Stromal cell of bone marrow (primary cell): ENCODE measurements around the gene HOXC13.

ENCODE experiments used
- DNase-seq: peaks from one replicate; pipeline ENCODE4 v3.0.0-alpha.2; 2012; ENCODE audit warnings: low read depth

The HOXC13 gene

DNA sequence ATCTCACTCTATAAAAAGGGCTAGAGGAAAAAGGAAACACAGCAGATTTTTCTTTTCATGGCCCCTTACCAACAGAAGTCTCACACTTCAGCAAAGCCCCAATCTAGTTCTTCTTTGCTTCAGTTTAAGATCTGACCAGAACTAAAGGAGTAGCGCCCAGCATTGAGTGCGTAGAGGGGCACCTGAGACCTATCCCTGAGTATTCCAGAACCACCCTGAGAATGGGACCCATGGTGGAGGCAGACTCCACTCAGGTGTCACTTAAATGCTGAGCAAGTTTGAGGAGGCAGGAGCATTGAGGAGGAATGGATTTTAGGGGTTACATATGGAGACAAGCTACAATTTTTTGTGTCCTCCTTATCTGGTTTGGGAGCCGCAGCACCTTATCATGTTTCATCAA is 32.5 kb downstream of the HOXC13 start:
- no peak for DNase-seq

GRCh38 chr12:53971686-53972085 is 33.1 kb downstream of the HOXC13 start:
- no peak for DNase-seq

GRCh38 chr12:53972152-53972702 is 33.6 kb downstream of the HOXC13 start:
- DNase-seq: no peak

GRCh38 chr12:53972722-53973235 is 34.1 kb downstream of the HOXC13 start, which contains the start of gene HOXC11:
Gene HOXC11 (plus strand): TSS chr12:53973126. CDS start chr12:53973242, 116 bp downstream.
- DNase-seq: no peak

GRCh38 chr12:53973236-53974042 is 34.8 kb downstream of the HOXC13 start:
- no peak for DNase-seq

DNA sequence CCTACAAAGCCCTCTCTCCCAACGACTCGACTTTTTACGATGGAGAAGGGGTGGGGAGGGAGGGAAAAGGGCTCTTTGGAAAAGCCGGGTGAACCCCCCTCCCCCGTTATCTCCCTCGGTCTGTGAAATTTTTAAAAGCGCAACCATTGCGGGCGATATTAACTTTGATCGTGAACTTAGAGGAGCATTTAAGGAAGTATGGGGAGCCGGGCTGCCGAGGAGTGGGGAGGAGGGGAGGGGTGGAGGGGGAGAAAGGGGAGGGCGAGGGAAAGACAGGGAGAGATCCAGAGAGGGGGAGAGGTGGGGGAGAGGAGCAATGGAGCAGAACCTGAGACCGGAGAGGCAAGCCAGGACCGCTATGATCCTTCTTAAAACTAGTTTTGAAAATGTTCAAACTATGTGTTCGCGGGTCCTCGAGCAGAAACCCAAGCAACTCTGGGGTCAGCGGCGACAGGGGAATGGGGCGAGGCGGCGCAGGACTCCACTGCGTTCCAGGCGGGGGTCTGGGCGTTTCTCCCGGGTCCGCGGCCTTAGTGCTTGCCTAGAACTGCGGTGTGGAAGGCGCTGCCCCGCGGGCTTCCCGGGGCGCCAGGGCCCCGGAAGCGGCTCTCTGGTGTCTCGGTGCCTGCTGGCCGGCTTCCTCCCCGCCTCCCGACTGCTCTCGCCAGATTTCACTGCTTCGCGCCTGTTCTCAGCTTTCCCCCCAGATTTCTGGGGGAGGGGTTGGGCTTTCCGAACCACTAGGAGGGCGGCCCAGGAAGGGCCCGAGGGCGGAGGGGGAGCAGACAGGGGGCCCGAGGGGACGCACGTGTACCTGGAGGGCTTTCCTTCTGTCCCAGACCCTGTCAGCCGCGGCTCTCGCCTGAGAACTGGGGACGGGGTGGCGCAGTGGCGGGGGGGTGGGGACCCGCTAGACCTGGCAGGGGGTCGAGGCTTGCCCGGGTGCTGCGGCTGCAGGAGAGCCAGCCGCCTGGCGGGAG is 35.7 kb downstream of the HOXC13 start, which contains the start of gene HOTAIR:
HOTAIR (minus strand) TSS at position 871 of the 980 bp plus-strand sequence.
- no peak for DNase-seq

DNA sequence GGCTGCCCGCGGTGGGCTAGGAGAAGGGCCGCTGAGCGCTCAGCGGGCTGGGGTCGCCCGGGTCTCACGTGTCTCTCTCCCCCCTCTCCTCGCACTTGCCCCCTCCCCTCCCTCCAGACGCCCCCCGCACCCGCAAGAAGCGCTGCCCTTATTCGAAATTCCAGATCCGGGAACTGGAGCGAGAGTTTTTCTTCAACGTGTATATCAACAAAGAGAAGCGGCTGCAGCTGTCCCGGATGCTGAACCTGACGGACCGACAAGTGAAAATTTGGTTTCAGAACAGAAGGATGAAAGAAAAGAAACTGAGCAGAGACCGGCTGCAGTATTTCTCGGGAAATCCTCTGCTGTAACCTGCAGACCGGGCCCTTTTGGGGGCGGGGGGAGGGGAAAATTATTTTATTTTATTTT is 36.4 kb downstream of the HOXC13 start:
- no peak for DNase-seq

GRCh38 chr12:53975479-53976152 is 37.0 kb downstream of the HOXC13 start:
- DNase-seq: no peak

- no peak for DNase-seq
These were observed 37.7 kb downstream of the HOXC13 start for GRCh38 chr12:53976172-53976822.

GRCh38 chr12:53976823-53977595 is 38.4 kb downstream of the HOXC13 start:
- DNase-seq: no peak

DNA sequence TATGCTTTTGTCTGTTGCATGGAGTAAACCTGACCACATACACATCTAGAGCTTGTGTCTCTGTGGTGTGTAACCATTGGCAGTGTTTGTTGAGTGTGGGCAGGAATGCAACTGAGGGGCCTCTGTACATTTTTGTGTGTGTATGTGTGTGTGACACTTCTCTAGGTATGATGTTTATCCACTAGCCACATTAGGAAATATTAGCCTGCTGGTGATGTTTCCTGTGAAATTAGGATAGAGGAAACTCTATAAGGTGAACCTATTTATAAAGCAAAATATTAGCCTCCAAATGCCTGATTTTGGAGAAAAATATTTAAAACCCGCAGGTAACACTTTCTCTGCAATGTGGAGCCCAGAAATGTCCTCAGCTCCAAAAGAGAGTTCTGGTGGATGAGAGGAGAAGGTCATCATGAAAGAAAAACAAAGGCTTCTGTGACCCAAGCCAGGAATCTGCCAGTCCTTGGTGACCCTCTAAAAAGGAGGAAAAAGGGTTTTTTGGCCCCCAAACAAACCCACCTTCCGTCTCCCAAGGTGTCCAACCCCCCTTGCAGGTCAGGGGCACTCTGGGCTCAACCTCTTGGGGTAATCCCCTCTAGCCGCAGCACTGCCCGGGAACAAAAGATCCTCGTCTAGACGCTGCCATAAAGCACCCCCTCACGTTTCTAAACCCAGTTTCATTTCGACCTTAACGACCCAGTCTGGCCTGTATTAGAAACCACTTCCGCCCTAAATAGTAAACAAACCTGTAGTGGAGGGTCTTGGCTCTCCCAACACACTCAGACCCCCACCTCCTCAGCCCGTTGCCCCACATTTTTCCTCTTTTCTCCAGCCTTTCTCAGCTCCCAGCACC is 39.2 kb downstream of the HOXC13 start:
- no peak for DNase-seq

GRCh38 chr12:53978477-53979356 is 40.1 kb downstream of the HOXC13 start:
- no peak for DNase-seq

DNA sequence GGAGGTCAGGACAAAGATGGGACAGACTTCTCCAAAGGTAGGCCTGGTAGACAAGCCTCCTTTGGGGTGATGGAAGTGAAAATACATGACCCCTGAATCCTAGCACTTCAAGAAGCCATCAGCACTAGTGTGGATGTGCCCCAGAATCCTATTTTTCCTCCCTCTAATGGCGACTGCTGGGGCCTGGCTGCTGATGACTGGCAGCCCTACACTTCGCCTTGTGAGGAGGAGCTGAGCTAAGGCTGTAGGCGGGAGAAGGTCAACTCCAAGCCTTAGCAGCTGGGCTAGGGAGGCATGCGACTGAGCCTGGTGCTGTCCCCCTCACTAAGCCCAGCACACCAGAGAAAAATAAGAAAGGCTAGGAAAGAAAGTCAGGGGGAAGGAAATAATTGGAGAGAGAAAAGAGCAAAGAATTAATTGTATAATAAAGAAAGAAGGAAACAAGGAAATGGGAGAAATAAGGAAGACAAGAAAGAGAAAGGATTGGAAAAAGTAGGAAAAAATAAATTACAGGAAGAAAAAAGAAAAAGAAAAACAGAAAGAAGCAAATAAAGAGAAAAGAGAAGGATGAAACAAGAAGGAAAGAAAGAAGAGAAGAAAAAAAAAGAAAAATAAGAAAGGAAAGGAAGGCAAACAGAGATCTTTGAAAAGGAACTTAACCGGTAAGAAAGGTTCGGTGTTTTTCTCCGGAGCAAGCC is 41.6 kb downstream of the HOXC13 start:
- DNase-seq: no peak

DNA sequence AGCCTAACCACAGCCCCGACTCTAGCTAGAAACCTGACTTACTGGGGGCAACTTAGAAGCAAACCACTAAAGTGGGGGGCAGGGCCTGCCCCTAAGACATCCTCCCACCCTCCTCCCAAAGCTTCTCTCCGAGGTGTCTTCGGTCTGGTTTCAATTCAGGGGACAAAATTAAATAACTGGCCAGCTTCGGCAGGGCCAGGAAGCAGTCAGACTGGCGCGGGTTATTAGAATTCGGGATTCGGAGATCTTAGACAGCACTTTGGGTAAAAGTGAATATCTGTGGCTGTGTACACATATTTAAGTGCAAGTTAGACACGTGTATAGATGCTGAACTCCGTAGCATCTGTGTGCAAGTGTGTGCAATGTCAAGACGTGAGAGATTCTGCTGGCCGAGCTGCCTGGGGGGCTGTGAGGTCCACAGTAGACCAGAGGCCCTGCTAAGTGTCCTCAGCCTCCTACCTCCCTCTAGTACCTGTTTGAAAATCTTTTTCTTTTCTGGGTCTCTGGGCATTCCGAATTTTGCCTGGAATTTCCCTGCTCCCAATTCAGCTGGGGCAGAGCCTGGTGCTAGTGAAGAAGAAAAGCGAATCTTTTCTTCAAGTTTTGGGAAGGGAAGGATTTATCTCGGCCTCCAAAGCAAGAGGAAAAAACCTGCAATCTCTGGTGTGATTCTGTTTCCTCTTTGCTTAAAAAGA is 42.3 kb downstream of the HOXC13 start:
- DNase-seq: no peak

DNA sequence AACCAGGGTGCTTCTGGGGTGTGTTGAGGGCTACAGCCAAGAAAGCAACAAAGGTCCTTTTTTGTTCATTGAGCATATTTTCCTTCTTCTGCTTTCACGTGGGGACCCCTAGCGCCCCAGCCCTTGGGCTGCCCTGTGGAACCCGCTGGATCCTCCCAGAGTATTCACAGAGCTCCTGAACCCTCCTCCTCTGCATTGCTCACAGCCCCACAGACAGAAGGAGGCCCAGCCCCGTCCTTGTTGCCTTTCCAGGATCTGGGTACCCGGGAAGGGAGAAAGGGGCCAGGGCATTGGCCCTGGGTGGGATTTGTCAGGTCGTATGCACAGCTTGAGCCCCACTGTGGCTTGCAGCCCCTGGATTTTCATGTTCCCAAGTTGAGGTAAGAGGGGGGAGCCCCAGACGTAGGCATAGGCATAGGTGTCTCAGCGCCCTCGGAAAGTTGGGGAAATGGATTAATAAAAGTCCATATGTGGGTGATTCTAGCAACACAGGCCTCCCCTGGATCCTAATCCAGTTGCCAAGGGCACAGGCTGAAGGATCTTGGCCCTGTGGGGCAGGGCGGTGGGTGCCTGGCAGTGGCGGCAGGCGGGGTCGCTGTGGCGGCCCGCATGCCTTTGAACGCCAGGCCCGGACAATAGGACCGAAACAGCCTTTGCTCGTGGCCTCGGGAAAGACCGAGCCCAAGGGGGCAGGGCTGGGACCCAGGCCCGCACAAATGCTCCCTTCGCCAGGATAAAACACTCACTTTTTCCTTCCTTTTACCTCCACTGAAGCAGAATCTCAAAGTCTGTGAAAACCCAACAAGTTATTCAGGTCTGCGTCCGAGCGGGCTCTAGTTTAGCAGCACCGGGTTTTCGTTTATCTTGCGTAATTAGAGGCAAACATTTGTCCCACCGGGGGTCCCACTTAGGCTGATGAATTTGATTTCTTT is 43.3 kb downstream of the HOXC13 start:
- no peak for DNase-seq
